Measurements from ENCODE around the gene PDZD8.
A peak's percentile ranks its signal among the peaks of the same experiment; 100 is the strongest.

PDZD8 gene, protein sequence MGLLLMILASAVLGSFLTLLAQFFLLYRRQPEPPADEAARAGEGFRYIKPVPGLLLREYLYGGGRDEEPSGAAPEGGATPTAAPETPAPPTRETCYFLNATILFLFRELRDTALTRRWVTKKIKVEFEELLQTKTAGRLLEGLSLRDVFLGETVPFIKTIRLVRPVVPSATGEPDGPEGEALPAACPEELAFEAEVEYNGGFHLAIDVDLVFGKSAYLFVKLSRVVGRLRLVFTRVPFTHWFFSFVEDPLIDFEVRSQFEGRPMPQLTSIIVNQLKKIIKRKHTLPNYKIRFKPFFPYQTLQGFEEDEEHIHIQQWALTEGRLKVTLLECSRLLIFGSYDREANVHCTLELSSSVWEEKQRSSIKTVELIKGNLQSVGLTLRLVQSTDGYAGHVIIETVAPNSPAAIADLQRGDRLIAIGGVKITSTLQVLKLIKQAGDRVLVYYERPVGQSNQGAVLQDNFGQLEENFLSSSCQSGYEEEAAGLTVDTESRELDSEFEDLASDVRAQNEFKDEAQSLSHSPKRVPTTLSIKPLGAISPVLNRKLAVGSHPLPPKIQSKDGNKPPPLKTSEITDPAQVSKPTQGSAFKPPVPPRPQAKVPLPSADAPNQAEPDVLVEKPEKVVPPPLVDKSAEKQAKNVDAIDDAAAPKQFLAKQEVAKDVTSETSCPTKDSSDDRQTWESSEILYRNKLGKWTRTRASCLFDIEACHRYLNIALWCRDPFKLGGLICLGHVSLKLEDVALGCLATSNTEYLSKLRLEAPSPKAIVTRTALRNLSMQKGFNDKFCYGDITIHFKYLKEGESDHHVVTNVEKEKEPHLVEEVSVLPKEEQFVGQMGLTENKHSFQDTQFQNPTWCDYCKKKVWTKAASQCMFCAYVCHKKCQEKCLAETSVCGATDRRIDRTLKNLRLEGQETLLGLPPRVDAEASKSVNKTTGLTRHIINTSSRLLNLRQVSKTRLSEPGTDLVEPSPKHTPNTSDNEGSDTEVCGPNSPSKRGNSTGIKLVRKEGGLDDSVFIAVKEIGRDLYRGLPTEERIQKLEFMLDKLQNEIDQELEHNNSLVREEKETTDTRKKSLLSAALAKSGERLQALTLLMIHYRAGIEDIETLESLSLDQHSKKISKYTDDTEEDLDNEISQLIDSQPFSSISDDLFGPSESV

DNA sequence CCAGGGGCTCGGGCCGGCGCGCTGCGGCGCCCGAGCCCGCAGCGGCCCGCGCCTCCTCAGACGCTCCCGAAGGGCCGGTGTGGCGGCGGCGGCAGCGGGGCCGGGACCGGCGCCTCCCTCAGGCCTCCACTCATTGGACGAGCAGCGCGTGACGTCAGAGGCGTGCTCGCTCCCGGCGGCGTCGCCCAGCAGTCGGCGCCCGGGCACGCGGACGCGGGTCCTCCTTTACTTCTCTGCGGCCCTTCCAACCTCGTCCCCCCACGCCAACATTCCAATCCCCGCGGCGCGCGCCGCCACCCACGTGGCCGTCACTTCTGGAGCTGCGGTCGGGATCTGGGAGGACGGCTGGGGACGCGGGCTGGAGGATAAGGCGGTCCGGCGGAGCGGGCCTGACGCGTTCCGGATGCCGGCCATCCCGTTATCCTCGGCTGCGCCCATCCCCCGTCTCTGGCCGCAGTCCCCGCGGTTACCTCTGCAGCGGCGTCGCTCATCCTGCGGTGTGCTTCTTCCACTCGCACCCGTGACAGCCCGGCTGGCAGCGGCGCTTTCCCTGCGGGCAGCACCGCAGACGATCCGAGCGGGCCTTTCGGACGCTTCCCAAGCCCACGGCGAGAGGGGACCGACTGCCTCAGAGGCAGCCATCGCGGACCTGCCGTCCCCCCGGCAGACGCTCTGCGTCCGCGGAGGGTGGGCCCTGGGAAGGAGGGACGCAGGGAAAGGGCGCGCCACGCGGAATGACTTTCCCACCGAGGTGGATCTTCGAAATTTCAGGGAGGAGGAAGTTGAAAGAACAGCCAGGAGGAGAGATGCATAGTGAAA, at the start of gene PDZD8:
Gene PDZD8 (minus strand): TSS at position 81 of the 819 bp plus-strand sequence. CDS start 213 bp downstream, outside the sequence.
- DNase-seq: peak; percentile 97

DNA sequence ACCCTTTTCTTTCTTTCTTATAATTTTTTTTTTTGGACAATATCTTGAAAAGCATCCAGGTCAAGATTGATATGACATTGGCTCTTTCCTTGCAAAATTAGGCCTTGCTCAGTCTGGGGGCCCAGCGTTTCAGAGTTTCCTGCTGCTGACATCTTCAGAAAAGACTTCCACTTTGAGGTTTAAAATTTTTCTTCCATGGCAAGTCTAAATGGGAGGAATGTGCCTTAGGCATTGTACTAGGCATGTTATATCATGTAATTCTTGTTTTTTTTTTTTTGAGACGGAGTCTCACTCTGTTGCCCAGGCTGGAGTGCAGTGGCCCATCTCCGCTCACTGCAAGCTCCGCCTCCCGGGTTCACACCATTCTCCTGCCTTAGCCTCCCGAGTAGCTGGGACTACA, 48.9 kb upstream of the PDZD8 start:
- DNase-seq: no peak

DNA sequence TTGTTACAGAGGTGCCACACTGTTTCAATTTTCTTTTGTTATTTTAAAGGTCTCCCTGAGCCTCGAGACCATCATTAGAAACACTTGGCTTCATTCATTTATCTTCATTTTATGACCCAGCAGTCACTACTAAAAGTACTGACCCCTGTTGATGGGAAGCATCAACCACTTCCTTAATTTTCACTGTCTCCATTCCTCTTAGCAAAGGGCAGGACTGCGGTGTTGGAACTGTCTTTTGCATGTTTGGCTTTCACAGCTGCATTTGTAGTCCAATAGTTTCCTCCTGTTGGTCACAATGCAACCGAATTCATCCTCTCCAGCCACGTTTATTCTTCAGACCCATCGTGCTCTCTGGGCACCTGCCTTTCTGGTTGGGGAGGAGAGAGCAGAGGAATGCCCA, 46.7 kb upstream of the PDZD8 start:
- no peak for DNase-seq

DNA sequence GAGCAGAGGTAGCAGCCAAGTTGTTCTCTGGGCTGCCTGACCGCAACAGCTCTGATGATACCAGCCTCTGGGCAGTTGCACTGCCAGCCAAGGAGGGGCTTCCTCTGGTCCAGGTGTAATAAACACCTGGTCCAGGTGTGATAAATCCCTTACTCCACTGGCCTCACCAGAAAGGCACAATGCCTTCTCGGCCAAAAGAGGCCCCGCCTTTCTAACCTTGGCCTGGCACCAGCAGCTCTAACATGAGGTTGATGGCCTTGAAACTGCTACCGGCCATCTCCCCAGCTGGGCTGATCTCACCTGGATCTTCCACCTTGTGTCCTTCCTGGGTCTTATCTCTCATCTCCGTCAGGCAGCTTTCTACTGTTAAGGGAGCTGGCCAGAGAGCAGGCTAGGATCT, 45.5 kb upstream of the PDZD8 start:
- DNase-seq: no peak

DNA sequence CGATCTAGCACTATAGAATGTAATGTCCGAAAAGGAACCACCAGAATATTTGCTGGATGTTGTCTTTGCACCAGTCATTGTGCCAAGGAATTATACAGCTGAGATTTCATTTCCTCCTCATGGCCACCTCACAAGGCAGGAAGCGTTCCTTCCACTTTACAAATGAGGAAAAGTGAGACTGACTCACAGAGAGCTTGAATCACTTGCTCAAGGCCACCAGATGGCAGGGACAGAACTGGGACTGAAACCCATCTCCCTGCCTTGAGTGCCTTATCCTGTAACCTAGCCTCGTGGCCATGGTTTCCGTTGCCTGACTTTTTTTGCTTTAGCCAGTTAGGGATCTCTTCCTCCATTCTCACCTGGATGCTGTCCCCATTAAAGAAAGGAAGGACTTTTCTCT, 44.7 kb upstream of the PDZD8 start:
- no peak for DNase-seq

DNA sequence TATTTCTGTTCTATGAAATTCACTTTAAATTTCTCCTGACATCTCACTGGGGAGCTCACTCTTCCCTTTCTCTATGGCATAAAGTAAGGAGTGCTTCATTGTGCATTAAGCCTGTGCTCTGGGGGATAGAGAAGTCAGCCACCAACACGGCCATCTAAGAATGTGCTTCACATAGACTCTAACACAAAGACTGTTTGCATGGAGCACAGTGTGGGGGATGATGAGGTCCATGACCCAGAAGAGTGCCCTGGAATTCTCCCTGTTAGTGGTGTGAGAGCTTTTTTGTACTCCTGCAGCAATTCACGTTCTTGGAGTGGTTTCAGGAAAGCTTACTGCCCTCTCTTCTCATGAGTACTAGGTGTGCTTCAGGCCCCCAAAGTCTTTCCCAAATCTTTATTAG, 43.9 kb upstream of the PDZD8 start:
- no peak for DNase-seq

DNA sequence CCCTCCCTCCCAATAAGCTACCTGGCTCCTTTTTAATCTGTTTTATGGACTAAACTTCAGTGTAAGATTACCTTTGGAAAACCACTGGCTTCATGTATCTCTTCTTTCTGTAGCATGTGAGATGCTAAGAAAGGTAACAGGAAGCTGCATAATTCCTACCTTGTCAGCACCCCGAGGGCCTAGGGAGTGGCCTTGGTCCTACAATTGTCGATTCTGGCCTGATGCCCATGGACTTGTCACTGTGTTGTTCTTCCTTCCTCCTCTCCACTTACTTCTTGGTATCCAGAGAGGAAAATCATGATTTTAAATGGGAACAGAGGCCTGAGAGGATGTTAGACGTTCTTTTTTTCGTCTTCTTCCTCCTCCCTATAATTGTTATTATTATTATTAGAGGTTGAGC, 42.9 kb upstream of the PDZD8 start:
- DNase-seq: no peak

DNA sequence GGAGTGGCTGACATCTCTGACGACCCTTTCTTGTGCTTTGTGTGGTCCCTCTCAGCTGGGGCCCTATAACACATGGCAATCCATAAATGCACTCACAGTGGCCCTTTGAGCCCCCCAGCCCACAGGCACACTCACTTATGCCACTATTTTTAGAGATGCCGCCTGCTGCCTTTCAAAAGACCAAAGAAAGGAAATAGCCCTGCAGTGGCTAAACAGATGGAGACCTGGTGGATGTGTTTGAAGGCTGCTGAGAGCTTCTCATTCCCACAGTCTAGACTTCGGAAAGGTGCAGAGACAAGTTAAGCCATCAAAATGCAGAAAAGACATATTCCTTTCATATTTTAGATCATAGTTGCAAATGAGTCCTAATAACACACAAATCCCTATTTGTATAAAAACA, 42.0 kb upstream of the PDZD8 start:
- DNase-seq: no peak

DNA sequence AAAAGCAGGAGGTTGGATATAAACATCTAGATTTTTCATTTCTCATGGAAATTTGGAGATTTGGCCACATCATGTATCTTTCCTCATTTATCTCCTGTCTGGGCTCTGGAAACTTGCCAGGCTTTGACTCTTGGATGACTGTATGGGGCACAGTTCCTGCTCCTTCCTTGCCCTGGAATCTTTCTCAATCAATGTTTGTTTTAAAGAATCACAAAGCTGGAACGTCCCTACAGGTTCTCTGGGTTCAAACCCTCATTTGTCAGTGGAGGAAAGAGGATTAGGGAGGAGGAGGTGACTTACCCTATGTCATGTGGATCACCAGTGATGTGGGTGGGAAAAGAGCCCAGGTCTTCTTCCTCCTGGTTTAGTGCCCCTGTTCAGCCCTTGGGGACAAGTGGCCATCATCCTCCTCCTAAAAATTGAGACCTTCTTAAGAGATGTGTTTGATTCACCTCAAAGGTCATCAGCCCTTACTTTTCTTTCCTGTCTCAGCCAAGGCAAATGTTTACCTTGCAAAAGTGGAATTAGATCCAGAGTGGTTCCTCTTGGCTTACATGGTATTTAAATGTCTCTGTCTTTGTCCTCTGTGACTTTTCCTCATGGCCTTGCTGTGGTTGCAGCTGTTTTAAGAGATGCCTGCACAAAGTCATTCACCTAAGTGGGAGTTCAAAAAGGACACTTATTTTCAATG, 38.8 kb upstream of the PDZD8 start:
- DNase-seq: no peak

DNA sequence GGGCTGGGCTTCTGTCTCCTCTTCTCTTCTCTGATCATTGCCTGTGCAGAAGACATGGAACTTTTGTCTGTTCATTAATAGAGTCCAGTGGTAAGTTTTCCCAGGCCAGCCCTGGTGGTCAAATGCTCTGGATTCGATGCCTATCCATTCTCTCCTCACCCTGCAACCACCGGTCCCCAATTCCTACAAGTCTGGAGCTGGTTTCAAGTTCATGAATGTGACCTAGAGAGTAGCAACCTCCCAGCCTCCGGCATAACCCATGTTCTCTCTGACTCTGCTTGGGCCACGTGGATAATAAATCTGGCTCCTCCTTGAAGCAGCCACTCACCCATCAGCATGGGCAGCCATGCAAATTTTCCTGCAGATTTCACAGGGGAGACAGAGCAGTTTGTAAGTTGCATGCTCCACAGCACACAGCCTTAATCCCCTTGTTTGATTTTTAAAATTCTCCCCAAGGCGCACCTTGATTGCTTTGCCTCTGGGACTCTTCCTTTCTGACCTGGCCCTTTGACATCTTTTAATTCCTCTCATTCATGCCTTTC, 37.3 kb upstream of the PDZD8 start:
- no peak for DNase-seq

DNA sequence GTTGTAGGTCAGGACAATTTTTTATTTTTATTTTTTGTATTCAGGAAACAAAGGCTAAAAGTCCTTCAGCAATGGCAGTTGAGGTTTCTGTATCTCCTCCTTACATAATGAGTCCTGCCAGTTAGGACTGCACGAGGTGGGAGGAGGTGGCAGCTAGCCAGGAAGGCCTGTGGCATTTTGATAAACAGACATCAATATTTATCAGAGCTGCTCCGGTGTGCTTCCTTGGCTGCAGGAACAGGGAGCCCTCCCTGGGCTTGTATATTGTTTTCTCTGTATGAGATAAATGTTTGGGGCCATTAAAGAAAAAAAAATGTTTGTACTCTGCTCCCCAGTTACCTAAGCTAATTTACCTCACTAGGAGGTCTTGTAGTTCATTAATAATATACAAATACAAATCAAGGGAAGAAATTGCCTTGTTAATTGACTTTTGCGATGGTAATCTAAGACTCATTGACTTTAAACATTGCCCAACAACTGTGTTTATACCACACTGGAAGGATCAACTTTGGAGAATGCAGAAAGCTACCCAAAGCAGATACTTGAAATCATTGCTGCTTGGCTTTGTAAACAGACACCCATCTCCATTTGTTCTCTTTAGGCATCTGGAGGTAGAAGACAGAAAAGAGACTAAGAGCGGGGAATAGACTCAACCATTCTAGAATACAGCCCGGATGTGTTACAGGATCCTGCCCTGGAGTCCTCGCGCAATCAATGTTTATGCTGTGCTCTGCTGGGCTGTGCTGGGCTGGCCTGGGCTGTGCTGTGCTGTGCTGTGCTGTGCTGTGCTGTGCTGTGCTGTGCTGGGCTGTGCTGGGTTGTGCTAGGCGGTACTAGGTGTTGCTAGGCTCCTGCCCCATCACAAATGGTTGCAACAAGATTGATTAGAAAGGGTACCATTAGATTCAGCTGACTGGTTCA, 36.5 kb upstream of the PDZD8 start:
- DNase-seq: no peak

DNA sequence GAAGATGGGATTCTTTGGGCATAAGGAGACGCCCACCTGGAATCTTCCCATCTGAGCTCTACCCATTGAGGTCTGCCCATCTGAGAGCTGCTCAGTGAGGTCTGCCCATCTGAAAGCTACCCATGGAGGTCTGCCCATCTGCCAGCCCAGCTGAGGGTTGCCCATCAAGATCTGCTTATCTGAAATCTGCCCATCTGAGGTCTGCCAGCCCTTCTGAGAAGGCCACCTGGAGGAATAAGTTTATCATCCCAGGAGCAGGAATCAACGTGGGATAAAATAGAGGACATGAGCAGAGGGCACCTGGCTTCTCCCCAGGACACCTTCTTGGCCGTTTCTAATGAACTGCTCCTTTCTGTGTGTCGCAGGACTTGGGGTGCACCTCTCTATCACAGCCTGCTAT, 35.3 kb upstream of the PDZD8 start:
- DNase-seq: no peak

DNA sequence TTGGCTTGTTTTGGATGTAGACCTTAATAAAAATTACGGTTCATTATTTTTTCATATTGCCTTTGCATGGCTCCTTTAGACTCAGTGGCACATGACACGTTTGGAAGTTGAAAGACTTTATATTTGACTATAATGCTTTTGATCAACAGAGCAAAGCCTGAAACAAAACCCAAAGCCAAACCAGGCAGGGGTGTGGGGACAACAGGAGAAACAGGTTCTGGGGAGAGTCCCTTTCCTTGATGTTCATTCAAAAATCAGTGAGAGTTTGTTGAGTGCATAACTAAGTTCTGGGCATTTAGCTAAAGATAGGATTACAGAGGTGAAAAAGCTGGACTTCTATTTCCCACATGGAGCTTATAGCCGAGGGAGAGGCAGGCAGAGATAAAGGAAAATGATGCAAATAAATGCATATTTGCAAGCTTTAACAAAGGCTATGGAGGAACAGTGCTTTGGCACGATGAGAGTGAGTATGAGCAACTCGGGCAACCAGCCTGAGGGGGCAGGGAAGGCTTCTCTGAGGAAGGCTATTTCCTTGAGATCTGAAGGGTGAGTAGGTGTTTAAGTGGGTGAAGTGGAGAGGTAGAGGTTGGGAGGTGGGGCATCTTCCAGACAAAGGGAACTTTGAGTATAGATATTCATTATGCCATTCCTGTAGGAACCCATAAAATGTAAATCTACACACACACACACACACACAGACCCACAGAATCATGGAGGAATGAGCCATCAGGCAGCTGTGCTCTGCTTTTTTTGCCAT, 34.5 kb upstream of the PDZD8 start:
- DNase-seq: no peak

DNA sequence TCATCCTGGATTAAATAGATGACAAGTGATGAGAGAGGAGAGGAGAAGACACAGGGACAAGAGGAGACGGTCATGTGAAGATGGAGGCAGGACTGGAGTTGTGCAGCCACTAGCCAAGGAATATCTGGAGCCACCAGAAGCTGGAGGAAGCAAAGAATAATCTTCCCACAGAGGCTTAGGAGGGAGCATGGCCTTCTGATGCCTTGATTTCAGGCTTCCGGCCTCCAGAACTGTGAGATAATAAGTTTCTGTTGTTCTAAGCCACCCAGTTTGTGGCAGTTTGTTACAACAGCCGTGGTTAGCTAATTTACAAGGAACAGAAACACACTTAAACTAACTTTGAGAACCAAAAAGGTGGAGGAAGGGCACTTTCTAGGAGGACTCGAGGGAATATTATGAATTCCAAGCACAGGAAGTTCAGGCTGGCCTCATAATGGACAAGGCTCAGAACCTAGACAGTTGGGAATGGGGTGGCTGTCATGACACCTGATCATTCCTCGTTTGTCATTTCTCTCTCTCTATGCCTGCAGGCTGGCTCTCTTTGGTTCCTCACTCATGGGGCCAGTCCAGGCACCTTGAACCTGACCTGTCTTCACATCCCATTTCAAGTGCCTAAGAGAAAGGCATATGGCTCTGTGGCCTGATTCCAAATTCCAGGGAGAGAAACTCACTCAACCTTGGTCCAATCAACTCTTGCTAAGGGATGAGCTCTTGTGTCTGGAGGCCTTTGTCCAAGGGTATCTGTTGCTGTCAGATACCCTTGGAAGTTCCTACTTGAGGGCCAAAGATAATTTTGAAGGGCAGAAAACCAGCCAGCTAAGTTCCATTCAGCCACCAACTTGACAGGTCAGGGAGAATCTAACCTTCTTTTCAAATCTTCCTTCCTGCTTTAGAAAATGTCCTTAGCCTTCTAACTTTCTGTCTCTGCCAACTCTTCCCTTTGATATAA, 33.5 kb upstream of the PDZD8 start:
- DNase-seq: no peak

DNA sequence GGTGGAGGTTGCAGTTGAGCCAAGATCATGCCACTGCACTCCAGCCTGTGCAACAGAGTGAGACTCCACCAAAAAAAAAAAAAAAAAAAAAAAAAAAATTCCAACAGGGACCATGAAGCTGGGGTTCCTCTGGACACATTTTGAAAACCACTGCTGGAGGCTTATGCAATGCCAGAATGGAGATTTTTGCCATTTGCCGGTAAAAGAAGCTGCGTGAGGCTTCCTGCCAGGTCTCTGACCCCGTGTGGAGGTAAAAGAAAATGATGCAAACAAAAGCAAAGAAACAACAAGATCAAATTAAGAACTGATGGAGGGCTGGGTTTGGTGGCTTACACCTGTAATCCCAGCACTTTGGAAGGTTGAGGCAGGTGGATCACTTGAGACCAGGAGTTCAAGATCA, 30.5 kb upstream of the PDZD8 start:
- no peak for DNase-seq

DNA sequence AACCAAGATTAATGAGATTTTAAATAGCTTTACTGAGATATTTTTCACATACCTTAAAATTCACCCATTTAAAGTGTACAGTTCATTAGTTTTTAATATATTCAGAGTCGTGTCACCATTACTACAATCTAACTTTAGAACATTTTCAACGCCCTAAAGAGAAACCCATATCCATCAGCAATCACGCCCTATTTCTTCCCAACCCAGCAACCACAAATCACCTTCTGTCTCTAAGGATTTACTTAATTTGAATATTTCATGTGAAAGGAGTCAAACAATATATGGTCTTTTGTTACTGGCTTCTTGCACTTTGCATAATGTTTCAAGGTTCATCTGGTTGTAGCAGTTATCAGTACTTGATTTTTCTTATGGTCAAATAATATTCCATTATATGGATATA, 25.1 kb upstream of the PDZD8 start:
- no peak for DNase-seq

DNA sequence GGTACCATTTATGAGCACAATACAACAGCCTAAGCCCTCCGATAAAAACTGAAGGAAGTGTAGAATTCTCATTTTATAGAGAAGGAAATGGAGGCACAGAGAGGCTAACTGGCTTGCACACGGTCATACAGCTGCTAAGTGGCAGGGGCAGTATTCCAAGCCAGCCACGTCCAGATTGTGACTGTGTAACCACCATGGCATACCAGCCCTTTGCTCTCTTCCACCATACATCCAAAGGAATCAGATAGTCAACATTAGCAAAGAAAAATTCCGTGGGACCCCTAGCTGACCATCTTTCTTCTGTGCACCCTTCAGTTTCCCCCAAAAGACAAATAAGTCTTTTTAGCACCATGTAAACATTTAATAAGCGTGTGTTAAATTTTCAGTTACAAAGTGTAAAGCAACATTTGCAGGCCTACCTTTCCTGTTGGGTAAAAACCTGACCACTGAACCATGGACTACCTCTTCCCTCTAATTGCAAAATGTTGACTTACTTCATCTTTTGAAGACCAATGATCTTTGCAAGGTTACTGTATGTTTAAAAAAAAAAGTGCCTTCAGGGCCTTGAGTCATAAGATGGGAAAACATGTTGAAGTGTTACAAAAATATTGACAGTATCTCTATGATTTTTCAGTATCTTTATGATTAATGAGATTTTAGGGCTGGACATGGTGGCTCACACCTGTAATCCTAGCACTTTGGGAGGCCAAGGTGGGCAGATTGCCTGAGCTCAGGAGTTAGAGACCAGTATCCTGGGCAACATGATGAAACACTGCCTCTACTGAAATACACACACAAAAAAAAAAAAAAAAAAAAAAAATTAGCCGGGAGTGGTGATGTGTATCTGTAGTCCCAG, 24.3 kb upstream of the PDZD8 start:
- no peak for DNase-seq

DNA sequence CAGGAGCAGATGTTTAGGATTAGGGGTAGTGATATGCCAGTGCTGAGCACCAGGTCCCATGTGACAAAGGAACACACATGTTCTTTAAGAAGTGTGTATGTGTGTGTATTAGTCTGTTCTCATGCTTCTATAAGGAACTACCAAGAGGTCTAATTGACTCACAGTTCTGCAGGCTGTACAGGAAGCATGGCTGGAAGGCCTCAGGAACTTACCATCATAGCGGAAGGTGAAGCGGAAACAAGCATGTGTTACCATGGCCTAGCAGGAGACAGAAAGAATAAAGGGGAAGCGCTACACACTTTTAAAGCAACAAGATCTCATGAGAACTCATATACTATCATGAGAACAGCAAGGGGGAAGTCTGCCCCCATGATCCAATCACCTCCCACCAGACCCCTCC, 22.8 kb upstream of the PDZD8 start:
- no peak for DNase-seq

All from activated CD8-positive, alpha-beta memory T cell treated with anti-CD3 and anti-CD28 coated beads, Interleukin-2, amount 50 U/mL, for 48 hours (primary cell).